ENCODE results near the gene NHP2.

NHP2 gene

DNA sequence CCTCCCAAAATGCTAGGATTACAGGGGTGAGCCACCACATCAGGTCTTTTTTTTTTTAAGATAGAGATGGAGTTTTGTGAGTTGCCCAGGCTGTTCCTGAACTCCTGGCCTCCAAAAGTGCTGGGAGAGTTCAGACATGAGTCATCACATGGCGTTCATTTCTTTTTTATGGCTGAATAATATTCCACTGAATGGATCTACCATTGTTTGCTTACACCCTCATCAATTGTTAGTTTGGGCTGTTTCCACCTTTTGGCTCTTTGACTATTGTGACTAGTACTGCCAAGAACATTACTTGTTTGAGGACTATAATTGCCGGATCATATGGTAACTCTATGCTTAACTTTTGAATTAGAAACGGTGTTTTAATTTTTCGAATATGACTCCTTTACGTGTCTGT, 41.1 kb downstream of the NHP2 start:
- H3K27ac ChIP-seq = no peak overlapping the region

DNA sequence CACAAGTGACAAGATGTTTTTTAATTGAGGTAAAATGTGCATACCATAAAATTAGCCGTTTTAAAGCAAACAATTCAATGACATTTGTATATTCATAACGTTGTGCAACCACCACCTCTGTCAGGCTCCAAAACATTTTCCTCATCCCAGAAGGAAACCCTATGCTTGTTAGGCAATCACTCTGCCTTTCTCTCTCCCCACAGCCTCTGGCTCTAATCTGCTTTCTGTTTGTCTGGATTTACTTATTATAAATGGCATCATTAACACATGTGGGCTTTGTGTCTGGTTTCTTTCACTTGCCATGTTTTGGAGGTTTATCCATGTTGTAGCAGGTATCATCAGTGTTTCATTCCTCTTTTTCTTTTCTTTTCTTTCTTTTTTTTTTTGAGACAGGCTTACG, 41.8 kb downstream of the NHP2 start:
- TF ChIP-seq, protein P1, sequence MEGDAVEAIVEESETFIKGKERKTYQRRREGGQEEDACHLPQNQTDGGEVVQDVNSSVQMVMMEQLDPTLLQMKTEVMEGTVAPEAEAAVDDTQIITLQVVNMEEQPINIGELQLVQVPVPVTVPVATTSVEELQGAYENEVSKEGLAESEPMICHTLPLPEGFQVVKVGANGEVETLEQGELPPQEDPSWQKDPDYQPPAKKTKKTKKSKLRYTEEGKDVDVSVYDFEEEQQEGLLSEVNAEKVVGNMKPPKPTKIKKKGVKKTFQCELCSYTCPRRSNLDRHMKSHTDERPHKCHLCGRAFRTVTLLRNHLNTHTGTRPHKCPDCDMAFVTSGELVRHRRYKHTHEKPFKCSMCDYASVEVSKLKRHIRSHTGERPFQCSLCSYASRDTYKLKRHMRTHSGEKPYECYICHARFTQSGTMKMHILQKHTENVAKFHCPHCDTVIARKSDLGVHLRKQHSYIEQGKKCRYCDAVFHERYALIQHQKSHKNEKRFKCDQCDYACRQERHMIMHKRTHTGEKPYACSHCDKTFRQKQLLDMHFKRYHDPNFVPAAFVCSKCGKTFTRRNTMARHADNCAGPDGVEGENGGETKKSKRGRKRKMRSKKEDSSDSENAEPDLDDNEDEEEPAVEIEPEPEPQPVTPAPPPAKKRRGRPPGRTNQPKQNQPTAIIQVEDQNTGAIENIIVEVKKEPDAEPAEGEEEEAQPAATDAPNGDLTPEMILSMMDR (conservative IDR thresholded peaks at IDR 0.05) = no peak
- H3K27ac ChIP-seq = no peak overlapping the region

More for the DNA sequence above, 41.1 kb downstream of the NHP2 start:
- TF ChIP-seq, protein P1 (conservative IDR thresholded peaks at IDR 0.05) = no peak

DNA sequence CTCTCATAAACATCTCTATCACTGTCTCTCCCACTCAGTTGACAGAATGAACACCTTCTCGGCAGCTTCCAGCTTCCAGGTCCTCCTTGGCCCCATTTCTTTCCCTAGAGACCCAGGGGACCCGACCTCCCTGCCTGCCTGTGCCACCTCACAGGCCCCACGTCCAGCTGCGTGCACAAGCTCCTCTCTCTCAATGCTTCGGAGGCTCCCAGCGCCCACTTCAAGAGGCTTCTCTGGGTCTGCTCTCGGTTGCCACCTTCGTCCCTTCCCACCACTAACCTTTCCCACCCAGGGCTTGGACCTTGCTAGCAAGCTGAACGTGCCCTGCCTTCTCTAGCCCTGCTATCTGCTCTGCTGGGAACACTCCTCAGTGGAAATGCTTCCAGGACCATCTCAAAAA, 43.2 kb downstream of the NHP2 start:
- TF ChIP-seq, protein P1 (conservative IDR thresholded peaks at IDR 0.05) = no peak
- H3K27ac ChIP-seq = no peak overlapping the region

DNA sequence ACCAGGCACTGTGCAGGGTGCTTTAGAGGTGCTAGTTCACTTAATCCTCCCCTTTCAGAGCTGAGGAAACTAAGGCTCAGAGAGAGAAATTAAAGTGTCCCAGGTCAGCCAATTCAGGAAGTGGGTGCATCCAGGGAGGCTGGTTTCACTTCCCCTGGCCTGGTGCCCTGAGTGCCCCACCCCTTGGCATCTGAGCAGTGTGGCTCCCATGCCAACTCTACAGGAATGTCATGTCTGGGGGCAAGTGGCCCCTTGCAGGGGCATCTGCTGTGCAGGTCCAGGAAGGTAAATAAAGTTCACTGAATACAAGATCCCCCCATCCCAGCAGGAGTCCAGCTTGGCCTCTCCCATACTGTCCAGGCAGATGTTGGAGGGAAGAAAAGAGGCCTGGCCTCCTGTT, 44.7 kb downstream of the NHP2 start:
- no peak overlapping the region for H3K27ac ChIP-seq
- TF ChIP-seq, protein P1 (conservative IDR thresholded peaks at IDR 0.05) = no peak

DNA sequence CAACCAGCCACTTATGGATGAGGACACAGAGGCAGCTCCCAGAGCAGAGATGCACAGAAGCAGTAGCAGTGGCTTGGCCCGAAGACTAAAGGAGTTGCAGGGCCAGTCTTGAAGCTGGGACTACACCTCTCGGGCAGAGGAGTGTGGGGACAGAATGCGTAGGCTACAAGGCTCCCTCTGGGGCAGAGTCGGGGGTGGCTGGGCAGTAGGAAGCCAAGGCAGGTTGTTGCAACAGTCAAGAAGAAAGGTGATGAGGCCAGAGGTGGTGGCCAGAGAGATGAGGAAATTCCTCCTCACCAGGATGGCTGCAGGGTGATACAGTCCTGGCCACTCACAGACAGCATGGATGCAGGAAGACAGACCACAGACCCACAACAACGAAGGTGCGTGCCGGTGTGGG, 45.2 kb downstream of the NHP2 start:
- TF ChIP-seq, protein P1 (conservative IDR thresholded peaks at IDR 0.05) = no peak
- H3K27ac ChIP-seq = no peak overlapping the region

DNA sequence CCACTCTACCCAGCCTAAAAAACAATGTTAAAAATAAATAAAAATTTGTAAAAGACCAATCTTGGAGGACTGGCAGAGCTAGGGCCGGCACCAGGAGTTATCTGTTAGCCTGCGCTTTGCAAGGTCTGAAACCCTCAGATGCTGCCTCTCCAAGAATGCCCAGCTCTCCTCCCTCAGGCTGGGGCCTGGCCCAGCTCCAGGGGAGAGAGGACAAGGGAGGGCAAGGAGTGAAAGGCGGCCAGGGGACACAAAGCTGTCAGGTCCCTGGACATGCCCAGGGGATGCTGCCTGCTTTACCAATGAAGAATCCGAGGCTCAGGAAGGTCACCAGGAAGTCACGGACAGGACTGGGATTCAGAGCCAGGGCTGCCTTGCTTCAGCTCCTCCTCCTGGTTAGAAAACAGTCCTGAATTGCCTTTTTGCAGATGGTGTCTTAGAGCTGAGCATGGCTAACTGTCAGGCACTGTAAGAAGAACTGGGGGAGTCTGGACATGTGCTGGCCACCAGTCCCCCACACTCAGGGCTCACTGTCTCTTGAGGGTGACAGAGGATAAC, 45.9 kb downstream of the NHP2 start:
- TF ChIP-seq, protein P1 (conservative IDR thresholded peaks at IDR 0.05) = no peak
- no peak overlapping the region for H3K27ac ChIP-seq

DNA sequence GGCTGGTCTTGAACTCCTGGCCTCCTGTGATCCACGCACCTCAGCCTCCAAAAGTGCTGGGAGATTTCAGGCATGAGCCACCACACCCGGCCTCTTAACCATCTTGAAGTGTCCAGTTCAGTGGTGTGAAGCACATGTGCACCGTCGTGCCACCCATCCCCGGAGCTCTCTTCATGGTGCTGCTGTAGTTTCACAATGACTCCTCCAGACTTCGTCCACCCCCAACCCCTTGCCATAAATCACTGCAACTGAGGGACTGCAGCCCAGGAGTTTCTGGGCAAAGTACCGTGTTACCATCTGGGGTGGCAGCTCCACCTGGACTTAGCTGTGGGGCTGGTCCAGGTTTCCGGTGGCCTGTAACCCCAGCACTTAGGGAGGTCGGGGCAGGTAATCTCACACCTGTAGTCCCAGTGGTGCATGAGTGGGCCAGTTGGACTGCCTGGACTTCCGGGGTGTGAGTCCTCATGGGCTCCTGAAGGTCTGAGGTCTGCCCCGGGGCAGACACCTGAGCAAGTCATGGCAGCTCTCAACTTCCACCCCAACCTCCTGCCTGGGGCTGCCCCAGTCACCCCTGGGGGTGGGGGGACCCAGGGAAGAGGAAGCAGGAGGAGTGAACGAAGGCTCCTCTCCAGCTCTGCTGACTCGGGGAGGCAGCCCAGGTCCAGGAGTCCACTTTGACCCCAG, 47.0 kb downstream of the NHP2 start:
- TF ChIP-seq, protein P1 (conservative IDR thresholded peaks at IDR 0.05) = no peak
- no peak overlapping the region for H3K27ac ChIP-seq

Measured in VCaP (cell line).